ENCODE results near the gene CD28.

GRCh38 chr2:203775684-203776083, 69.2 kb downstream of the CD28 start:
- TF ChIP-seq POLR2A (IDR thresholded peaks at IDR 0.05) (no peak), CTCF (IDR thresholded peaks at IDR 0.05) (no peak)
